Activated CD8-positive, alpha-beta memory T cell treated with anti-CD3 and anti-CD28 coated beads, Interleukin-2, amount 50 U/mL, for 1 hour (primary cell): Measurements from ENCODE around the gene CHST9.
"Not testable (repeated sequence)": the region's sequence is repeated elsewhere in the genome, so short reads cannot be mapped to it uniquely, and the experiment has no call there.

ENCODE experiments used
- DNase-seq: peaks from one replicate; pipeline ENCODE4 v3.0.0-alpha.2; 2020; ENCODE audit errors: extremely low read depth

CHST9 gene

DNA sequence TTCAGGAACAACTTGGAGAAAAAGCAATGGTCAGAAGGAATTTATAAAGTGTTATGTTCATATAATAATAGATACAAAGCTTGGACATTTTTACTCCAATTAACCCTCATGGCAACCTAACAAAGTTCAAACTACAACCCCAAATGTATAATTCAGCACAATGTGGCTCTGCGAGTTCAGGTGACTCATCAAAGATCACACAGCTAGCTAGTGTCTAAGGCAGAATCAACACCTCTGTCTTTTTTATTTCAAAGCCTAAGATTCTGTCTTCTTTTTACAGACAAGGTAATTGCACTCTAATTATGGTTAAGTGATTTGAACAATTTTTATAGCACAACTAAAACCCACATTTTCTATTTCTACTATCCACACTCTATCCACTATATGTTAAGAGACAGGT is 90.5 kb downstream of the CHST9 start:
- no peak for DNase-seq

DNA sequence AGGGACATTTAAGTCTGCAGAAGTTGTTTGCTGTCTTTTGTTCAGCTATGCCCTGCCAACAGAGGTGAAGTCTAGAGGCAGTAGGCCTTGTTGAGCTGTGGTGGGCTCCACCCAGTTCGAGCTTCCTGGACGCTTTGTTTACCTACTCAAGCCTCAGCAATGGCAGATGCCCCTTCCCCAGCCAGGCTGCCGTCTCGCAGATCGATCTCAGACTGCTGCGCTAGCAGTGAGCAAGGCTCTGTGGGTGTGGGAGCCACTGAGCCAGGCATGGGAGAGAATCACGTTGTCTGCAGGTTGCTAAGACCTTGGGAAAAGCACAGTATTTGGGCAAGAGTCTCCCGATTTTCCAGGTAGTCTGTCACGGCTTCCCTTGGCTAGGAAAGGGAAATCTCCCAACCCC is 91.8 kb downstream of the CHST9 start:
- DNase-seq = not testable (repeated sequence)

DNA sequence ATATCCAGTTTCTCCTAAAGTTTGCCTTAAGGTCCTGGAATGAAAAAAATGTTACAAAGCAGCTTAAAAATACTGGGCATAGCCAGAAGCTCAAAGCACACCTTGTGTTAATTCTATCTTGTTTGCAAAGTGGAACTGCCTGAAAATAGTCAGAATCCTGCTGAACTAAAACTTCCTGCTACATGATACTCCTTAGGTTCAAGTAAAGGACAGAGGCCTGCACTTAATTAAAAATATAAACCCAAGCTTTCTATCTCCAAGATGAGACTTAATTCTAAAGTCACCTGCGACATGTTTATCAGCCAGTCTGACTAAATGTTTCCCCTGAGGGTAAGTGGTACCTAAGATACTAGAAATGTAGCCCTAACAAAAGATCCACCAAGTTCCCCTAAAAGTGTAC is 103.4 kb downstream of the CHST9 start:
- no peak for DNase-seq

DNA sequence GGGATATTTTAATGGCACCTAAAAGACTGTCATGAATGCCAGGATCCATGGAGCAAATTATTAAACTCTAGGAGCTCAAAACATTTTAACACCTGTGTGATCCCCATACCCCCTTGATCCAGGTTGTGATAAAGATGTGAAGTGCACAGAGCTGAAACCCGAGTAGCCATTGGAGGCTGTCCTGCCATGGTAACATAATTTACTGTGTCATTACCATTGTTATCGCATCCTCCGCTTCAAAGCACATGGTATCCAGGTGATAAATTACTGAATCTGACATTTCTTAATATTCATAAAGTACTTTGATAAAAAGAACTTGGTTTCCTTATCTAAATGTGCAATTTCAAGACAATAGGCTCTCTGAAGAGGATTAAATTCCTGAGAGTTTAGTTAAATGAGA is 109.3 kb downstream of the CHST9 start:
- DNase-seq = no peak

DNA sequence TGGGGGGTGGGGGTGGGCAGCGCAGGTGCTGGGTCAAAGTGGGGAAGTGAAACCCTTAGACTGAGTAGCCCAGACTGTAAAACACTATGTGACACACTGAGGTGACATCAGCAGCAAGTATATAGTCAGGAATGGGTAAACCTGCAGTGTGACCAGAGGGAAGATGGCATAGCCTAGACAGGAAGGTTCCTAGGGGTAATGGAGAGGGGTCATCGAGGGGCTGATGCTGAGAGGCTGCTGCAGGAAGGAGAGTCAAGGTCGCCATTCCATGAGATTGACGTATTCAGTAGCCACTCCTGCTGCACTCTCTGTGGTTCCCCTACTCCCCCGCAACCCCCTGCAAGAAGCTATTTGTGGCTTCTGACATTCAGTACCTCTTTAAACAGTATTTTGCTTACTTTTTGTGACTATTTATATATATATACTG is 111.7 kb downstream of the CHST9 start:
- DNase-seq = no peak

DNA sequence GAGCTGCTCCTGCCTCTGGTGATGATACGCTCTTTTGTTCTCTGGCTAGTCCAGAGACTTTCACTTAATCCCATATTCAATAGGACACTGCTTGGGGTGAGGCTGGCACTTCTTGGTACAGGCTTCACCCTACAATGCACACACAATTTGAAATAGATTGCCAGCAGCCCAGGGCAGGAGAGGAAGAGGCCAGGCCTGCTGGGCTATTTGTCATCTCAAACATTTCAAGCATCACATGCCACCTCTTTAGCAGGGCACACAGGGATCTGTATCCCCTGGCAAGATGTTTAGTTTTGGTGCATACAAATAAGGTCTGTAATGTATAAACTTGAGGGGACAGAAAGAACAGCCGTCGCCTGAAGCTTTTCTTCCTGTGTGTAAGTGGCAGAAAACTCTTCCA is 120.4 kb downstream of the CHST9 start:
- no peak for DNase-seq

DNA sequence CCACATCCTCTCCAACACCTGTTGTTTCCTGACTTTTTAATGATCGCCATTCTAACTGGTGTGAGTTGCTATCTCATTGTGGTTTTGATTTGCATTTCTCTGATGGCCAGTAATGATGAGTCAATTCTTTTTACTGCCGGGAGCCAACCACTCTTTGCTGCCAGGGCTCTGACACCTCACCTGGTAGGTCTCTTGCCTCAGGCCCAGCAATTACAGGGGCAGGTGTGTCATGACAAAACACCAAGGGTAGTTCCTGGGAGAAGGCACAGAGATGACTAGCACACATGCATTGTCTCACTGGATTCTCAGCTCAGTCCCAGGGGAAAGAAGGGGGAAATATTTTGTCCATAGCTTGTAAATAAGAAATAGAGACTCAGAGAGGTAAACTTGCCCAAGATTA is 122.3 kb downstream of the CHST9 start:
- DNase-seq = no peak

DNA sequence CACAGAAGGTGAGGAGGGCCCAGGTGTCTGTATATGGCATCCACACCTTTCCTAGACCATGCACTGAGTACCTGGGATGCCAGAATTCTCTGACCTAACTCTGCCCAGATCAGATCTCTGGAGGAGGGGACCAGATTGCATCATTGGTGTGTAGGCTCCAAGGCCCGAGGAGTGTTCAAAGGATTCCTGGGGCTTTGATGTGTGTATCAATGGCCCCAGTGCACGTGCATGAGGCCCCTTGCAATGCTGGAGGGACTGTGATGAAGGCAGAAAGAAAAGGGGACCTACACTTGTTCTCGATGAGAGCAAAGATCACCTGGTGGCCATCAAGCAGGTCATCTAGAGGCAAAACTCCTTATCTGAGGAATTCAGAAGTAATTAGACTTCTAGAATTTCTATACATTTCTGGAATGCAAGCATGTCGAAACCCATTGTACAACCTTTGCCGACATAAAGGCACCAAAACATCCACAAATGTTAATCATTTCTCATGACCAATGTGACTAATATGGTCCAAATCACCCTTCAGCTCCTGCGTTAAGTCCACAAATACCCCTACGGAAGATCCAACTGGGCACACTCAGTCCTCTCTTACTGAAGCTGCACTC is 123.5 kb downstream of the CHST9 start:
- DNase-seq = no peak

DNA sequence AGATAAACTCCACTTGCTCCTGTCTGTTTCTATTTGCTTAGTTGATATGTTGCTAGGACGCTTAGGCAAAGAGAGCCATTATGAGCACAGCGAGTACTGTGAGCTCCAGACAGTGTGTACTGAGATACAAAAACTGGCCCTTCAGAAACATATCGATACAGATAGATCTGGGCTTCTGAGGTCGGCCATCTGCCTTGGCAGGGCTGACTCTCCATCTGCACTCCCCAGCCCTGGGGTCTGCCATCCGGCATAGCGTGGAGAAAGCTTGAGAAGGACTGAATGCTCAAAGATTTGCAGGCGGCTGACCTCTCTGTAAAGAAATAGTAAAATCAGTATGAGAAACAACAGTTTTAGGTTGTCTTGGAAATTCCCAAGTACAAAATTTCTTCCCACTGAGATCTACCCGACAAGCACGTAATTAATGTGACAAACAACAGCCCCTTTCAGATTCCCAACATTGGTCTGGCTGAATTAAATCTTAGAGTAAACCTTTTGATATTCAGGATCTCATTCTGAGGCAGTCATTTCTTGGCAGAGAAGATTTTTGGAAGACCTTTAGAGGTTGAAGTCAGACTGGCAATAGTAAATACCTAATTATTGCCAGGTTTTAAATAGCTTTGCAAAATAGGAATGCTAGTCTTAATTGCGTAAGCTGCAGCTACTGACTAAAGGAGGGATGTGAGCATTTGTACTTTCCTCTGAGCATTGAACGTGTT is 127.4 kb downstream of the CHST9 start:
- DNase-seq = no peak

DNA sequence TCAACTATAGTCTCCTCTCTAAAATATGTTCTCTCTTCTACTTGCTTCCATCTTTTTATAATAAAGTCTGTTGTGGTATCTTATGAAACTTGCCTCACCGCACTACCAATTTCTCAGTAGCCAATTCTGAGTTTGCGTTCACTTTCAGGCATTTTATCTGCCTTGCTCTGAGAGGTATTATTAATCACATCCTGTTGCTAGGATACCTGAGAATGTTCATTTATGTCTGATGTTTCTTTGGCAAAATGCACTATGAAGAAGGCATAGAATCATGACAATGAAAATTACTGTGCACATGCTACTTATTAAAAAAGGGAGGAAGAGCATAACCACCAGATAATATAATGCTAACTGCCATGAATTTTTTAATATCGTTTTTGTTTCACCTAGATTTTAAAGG is 130.2 kb downstream of the CHST9 start:
- no peak for DNase-seq

DNA sequence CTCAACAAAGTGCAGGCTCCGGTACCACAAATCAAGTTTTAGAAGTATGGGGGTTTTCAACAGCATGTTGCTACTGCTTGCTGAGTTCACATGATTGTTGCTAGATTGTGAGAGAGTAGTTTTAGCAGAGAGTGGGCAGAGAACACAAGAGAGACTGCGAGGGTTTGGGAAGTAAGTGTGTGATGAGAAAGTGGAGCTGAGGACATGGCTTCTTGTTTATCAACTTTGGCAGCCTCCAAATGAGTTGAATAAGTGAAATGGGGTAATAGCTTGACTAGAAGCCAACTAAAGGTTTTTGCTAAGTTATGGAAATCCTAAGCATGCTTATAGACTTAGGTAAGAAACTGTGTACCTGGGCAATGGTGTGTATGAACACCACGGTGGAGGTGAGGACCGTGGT is 135.1 kb downstream of the CHST9 start:
- DNase-seq = no peak

DNA sequence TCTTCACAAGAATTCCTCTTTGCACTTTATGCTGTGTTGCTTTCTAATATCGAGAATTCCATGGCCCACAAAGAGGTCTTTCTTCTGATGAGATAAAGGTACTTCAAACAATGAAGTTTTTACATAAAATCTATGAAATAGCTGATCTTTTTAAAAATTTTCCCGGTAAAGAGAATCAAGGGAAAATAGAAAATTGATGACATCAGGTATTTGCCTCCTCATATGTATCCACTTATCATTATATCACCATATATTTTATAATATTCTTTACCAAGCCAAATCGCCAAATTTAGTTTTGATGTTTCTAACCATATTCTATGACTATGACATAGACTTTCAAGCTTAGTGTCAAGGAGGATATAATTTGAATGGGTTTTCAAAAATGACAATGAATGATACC is 139.8 kb downstream of the CHST9 start:
- no peak for DNase-seq

DNA sequence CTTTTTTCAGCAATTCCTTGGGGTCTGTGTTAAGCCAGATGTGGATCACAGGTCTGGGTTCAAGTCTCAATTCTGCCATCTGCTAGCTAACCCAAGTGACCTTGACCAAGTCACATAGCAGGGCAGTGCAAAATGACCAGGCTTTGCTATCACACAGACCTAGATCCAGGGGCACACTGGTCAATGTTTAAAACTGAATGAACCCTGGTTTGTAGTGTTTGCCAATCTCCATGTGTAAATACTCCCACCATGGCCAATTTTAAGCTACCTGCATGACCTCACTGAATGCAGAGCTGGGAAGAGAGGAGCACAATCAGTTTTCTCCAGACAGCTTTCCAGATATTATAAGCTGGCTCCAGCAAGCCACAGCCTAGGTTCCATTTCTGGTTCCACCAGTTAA is 142.9 kb downstream of the CHST9 start:
- no peak for DNase-seq

DNA sequence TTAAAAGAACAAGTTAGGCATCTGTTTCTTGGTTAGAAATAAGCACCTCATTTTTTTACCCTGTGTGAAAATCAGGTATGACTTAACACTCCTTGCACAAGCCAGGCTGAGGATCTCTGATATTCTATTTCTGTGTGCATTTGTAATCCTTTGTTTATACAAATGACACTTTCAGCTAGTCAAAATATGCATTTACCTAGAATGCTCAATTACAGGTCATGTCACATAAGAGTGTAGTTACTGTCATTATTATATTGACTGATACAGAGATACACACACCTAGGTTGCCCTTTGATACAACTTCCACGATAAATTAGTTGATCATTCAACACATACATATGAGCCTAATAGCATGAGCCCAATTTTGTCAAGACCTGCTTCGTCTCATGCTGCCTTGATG is 144.3 kb downstream of the CHST9 start:
- DNase-seq = no peak

DNA sequence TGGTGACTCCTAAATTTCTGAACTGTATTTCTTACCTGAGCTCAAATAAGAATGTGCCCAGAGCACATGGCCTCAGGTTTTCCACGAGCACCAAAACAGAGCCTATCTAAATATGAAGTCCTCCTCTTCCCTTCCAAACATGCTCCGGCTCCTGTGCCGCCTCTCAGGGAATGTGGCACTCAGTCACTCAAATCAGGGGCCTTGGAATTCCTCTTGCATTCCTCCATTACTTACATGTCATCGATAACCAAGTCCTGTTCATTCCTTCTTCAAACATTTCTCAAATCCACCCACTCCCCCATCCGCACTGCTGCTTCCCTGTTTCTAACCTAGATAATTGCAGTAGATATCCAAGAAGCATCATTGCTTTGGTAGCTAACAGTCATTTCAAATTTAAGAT is 151.4 kb downstream of the CHST9 start:
- no peak for DNase-seq

DNA sequence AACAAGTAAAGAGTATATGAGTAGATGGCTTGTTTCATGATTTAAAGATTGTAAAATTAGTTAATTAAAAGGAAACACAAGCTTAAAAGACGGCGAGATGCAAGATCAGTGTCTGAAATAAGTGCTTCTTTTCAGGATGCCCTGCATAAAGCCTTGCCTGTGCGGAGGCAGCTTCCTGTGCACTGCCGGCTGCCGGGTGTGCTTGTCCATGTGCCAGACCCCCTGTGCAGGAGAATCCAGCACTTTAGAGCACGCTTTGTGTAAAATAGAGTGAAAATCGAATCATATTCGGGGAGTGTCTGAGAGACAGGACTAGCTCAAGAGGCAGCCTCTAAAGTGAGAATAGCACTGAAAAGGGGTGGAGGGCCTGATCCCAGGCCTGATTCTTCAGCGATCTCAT is 154.7 kb downstream of the CHST9 start:
- DNase-seq = no peak

DNA sequence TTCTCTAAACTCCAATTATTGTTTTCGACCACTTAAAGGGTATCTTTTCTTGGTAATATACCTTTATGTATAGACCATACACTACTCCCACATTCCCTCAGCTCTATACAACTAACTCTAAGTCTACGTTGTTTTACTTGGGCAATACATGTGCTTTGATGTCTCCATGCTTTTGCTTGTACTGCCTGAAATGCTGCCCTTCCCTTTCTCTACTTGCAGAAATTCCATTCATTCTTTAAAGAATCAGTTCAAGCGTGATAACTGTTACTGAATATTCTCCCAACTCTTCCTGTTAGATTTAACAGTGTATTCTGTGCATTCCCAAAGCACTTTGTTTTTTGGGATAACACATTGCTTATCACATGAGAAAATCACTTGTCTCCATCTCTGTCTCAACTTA is 162.6 kb downstream of the CHST9 start:
- DNase-seq = no peak

DNA sequence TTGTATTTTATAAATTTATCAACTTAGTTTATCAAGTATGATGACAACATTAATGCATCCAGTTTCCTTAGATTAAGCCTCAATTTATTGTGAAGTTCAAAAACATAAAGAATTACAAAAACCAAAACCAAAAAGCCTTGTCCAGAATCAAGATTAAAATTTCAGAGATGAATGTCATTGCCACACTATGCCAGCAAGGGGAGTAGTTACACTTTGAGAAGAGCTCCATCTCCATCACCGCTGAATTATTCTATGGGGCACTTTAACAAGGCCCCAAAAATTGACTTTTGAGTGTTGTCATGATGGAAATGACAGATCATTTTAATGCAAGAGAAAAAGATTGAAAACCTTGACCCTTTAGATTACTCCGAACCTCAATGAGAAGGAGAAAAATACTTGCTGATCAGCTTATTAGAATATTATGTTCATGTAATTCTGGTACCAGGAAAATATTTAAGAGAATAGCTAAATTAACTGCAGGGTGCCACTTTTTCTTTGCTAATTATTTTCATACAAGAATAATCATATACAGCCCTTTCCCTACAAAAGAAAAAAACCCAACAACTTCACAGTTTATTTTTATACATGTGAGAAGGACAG is 167.1 kb downstream of the CHST9 start:
- no peak for DNase-seq

DNA sequence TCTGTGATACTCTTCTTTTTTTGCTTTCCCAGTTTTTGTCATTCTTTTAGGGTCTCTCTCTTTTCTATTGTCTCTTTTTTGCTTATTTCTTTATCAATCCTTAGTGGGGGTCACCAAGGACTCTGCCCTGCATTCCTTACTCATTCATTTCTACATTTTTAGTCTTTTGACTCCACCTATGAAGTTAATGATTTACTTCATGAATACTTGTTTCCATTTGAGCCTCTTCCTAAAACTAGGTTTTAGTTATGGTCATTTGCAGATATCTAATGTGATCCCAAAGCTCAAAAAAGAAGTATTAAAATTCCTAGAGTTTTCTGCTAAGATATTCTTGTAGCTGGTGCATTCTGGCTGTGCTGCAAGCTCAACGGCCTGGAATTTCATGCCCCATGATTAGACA is 170.3 kb downstream of the CHST9 start:
- DNase-seq = no peak

DNA sequence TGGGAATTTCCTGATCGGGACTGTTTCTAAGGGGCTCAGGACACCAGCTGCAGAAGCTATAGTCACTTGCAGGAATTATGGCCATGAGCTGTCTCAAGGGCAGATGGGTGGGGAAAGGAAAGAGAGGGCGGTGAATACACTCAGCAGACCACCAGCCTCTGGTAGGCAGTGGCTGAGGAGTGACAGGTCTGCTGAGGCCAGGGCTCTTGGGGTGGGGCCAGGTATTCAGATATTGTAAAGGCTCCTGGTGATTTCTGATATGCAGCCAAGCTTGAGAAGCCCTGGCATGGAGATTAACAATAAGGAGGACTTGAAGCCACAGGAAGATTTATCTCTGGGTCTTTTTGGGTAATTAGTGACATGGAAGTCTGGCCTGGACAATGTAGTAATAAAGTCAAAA is 174.3 kb downstream of the CHST9 start:
- DNase-seq = no peak

DNA sequence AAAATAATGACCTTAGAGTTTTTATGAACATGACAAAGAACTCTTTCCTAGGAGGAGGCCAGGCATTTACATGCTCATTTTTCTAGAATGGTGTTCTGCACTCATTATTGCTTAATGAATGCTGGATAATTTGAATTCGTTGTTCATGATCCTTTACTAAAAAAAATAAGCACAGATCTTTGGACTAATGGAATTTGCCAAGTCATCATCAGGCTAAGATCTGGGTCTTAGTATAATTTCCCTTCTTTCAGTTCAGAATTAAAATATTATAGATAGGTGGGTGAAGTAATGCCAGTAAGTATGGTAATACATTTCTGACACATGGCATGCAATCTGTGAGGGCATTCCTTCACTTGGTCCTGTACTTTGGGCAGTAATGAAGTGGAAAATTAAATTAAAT is 175.8 kb downstream of the CHST9 start:
- DNase-seq = no peak

DNA sequence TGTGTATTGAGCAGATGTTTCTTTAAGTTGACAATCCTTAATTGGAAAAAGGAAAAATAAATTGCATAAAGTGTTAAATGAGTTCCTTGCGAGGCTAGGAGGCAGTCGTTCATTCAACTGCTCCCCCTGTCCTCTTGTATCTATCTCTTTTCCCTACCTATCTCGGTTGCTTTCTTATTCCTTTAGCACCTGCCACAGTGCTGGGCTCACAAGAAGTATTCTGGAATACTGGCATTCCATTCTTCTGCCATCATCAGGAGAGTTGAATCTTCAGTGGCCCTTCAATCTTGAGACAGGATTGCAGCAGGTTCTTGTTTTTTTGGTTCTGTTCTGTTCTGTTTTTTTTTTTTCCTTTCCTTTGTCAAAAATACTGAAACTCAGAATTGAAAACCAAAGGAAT is 176.5 kb downstream of the CHST9 start:
- DNase-seq = no peak

DNA sequence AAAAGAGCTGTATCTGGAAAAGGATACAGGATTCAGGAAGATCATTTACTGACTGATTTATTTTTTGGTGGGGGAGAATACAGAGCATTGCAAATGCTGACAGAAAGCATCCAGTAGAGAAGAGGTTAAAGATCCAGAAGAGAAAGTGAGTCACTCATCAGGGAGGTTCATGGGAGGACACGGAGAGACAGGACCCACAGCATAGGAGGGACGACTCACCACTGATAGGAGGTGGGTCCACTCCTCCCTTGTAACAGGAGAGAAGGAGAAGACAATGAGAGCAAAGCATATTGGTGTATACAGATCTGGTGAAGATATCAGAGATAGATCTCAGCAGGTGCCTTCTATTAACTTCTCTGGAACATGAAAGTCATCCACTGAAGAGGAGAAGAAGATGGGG is 177.2 kb downstream of the CHST9 start:
- no peak for DNase-seq

DNA sequence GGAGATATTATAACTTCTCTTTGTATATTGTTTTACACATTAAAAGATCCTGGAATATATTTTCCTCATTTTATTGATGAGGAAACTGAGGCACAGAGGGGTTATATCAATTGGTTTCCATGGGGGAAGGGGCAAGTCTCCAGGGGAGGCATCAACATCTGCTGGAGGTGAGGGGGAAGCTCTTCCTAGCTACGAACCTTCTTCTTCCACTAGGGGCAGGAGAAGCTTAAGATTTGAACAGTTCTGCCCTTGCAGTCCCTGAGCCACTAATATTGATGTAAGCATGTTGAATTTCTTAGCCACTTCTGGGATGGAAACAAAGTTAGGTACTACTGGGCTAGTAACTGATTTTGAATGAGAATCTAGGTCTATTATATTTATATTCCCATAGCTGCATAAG is 179.5 kb downstream of the CHST9 start:
- DNase-seq = no peak
